NCI-H446 treated with DMSO at 0.1 percent for 48 hours (cell line): Measurements from ENCODE around the gene ATG14.
"Not testable (repeated sequence)": the region's sequence is repeated elsewhere in the genome, so short reads cannot be mapped to it uniquely, and the experiment has no call there.

ENCODE experiments used
- DNase-seq: peaks from one replicate; lab custom pipeline; 2025; lab: John Stamatoyannopoulos, UW

The ATG14 gene

DNA sequence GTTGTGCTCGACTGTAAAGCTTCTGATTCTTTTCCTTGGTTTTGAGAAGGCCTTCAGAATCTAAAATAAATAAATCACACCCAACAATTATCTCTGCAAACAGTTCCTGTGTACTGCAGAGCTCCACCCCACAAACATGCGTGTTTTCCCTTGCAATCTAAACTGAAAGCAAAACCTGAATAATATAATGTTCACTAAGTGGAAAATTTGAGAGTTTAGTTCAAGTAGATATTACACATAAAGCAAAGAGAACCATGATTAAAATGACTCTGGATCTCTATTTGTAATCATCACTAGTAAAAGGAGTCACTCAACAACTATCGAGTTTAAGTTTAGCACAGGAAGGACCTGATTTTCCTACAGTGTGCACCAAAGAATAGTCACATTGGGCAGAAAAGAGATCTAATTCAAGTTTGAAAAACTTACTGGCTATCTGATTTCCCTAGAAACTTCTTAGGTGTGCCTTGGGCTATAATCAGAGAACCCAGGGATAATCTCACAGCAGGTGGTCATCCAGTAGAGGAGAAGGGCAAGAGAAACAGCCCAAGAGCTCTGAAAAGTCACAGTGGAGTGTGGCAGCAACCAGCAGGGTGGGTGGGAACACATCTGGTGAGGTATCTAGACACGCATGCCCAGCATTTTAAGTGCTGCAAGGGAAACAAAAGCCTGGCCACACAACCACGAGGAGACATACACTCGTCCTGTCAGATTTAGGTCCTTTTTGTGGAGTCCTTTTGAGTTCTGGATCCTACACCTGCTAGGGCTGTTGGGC is 25.4 kb downstream of the ATG14 start:
- no peak for DNase-seq

DNA sequence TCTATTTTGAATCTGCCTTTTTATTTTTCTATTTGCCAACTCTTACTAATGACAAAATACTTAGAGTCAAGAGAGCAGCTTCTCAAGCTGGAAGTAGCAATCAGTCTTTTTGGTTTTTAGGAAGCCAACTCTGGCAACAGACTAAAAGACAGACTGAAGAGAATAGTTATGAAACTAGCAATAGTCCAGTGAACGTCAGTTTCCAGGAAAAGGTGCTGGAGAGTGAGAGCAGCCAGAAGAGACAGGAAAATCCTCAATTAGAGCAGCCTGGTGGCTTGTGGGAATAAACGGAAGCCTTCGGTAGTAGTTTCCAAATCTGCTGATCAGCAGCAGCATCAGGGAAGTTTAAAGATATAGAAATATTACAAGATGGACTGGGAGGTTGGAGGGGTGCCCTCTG is 27.1 kb downstream of the ATG14 start:
- no peak for DNase-seq

DNA sequence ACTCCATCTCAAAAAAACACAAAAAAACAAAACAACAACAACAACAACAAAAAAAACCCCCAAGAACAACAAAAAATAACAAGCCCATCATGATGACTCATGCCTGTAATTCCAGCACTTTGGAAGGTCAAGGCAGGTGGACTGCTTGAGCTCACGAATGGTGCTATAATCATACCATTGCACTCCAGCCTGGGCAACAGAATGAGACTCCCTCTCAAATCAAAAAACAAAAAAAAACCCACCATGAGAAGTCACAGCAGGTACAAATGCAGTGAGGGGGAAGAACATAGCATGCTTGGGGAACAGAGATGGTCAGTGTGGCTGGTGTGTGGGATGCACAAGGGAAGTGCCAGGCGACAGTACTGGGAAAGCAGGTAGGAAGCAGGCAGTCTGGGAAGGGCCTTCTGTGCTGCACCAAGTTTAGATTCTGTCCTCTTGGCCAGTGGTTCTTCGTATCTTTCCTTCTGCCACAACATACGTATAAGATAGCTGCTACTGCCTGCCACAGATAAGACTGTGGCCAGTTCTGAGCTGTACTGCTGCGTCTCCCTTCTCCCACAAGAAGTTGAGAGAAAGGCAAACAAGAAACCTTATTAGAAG is 28.0 kb downstream of the ATG14 start:
- DNase-seq = no peak

DNA sequence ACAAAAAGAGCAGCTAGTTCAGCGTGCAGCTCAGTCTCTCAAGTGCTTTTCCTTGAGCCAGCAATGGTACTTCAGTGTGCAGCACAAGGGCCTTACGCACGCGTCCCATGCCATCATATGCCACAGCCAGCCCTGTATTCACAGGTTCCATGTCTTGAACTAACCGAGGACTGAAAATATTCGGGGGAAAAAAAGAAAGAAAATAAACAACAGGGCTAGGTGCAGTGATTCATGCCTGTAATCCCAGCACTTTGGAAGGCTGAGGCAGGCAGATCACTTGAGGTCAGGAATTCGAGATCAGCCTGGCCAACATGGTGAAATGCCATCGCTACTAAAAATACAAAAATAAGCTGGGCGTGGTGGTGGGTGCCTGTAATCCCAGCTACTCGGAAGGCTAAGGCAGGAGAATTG is 28.6 kb downstream of the ATG14 start:
- not testable (repeated sequence) for DNase-seq

DNA sequence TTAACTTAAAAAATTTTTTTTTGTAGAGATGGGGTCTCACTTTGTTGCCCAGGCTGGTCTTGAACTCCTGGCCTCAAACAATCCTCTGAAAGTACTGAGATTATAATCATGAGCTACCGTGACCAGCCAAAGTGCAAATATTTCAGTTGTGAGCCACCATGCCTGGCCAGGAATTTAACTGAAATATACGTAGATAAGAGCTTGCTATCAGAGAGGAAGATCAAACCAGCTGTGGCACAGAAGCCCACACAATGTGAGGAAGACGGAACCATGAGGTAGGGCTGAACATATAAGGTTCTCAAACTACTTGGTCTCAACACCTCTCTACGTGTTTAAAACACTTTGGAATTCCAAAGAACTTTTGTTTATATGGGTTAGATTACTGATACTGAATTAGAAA is 29.1 kb downstream of the ATG14 start:
- DNase-seq = no peak

DNA sequence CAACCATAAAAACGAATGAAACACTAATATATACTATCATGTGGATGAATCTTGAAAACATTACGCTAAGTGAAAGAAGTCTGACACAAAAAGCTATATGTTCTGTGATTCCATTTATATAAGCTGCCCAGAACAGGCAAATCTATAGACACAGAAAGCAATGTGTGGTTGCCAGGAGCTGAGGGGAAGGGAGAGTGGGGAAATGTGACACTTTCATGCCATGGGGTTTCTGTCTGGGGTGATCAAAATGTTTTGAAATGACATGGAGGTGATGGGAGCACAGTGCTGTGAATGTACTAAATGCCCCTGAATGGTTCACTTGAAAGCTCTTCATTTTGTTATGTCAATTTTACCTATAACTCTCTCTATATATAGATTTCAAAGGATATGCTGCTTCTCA is 30.1 kb downstream of the ATG14 start:
- DNase-seq = no peak

DNA sequence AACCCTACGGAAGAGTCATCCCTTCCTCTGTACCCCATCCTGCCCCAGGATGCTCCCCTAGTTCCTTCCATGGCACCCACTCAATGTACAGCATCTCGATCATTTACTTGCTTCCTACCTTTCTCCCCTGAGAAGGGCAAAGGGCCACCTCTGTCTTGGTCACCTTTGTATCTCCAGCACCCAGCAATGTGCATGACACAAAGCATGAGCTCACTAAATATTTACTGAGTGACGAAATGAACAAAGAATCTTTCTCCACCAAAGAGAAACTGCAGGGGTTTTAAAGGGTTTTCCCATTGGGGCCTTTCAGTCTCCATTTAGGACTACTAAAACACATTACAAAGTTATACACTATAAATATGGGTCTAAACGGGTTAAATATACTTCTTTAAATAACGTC is 30.6 kb downstream of the ATG14 start:
- no peak for DNase-seq

DNA sequence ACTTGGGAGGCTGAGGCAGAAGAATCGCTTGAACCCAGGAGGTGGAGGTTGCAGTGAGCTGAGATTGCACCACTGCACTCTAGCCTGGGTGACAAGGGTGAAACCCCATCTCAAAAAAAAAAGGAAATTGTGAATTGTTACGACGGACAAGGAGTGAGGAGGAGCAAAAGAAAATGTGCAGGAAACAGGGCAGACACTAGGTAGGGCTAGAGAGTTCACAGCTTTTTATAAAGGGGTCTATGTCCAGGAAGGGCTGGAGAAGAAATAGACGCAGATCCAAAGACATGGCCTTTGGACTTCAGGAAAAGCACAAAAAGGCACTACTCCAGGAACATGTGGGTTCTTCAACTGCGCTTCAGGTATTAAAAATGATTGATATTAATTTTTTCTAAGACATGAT is 34.4 kb downstream of the ATG14 start:
- DNase-seq = no peak

DNA sequence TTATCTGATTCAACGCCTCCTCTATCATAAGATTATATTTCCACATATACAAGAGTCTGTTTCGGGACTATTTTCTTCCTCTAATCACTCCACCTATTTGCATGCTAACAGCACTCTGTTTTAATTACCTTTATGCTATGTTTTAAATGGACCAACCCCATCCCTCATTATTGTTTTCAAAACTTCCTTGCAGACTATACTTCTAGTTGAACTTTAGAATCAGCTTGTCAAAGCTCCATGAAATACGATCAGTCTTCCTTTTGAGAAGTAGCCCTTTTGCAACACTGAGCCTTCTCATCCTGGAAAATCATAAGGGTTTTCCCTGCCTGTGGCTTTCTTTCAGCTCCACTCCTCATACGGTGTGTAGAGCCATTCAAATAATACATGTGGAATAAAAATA is 36.9 kb downstream of the ATG14 start:
- no peak for DNase-seq

DNA sequence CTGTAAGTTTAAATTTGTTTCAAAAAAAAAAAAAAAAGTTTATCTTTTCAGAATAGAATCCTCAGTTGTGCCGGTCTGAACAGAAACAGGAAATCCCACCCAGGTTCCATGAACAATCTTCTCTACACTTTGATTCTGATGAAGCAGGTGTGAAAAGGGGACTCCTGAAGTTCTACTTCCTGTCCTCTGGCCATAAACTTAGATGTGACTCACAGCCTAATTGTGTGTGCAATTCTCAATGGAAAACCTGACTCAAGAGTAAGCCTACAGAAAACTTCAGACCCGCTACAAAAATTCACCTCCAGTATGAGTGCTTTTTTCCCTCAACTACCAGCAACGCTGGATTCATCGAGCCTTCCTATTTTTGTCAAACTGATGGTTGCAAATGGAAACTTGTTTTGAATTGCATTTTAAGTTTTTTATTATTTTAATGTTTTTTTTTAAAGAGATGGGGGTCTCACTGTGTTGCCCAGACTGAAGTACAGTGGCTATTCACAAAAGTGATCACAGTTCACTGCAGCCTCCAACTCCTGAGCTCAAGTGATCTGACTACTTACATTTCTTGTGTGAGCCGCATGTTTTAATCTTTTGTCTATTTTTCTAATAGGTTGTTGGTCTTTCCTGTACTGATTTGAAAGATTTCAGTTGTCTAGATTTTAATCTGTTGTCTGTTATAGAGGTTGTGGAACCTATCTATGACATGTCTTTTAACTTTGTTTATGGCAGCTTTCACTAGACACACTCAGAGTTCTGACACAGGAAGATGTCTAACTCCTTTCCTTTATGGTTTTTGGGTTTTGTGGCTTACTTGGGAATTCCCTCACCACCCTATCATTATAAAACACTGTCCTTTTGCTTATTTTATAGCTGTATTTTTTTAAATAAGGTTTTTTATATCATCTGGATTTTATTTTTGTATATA is 37.6 kb downstream of the ATG14 start:
- DNase-seq = no peak

DNA sequence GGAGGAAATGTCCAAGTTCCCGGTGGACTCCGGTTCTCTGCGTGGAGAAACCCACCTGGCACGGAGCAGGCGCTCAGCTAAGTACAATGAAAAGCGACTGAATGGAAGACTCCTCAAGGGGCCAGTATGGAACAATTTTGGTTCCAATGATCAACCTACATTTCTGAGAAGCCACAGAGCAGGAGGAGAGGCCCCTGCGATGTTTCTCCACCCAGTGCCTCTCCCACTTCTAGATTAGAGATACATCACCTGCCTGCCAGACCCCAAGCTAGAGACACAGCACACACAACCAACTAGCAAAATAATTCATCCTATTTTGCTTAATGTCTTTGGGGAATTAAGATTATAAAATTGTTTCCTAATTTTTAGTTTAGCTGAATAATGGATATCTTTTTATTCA is 38.8 kb downstream of the ATG14 start:
- no peak for DNase-seq

DNA sequence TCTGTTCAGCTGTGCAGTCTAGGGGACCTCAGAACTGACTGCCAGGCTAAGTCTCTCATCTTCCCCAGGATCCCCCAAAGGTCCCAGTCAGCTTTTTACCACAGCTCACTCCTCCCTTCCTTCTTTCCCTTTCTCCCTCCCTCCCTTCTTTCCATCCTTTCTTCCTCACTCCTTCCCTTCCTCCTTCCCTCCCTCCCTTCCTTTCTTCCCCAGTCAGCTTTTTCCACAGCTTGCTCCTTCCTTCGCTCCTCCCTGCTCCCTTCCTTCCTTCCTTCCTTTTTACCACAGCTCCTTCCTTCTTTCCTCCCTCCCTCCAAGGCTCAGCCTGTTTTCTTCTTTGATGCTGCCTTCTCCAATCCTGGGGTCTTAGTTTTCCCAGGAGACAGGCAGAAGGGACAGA is 39.2 kb downstream of the ATG14 start:
- DNase-seq = no peak

DNA sequence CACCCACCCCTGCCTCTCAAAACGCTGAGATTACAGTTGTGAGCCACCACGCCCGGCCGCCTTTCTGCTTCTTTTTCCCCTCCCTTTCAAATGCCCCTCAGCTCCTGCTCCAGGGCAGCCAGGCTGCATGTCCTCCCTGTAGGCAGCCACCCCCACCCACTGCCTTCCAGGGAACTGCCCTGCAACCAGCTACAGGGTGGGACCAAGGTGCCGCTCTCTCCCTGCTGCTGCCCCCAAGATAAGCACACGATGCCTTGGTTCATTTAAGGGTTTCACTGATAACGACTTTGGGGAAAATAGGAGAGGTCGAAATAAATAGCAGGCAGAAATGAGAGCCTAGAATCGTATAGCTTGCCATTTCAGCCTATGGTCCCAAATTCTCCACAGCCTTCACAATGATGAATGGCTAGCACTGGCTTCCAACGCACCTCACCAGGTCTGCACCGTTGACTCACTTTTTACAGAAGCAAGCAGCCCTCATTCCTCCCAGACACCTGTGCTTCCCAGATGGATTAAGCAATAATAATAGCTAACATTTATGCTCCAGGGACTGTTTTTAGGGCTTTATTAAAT is 40.7 kb downstream of the ATG14 start:
- no peak for DNase-seq

DNA sequence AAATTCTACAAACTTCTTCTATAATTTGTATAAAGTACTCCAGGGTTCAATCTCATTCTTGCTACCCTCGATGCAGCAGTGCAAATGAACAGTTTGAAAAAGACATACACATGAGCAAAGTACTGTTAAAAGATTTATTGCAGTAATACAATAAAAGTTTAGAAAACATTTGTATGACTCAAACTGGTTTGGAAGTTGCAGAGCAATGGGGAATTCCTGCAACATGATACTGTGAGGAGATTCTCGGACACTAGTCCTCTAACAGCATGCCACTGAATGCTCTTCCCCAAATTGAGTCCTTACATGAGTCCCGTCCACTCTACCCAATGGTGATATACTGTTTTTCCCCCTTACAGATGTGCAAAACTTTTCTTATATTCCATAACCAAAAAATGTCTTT is 45.4 kb downstream of the ATG14 start:
- DNase-seq = no peak

DNA sequence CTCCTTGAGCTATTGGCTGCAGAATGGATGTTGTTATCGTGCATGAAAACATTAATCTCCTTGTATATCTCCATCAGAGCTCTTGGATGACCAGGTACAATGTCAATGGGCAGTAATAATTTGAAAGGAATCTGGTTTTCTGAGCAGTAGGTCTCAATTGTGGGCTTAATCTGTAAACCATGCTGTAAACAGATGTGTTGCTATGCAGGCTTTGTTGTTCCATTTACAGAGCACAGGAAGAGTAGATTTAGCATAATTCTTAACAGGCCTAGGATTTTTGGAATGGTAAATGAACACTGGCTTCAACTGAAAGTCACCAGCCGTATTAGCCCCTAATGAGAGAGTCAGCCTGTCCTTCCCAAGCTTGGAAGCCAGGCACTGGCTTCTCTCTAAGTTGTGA is 50.4 kb downstream of the ATG14 start:
- DNase-seq = no peak

DNA sequence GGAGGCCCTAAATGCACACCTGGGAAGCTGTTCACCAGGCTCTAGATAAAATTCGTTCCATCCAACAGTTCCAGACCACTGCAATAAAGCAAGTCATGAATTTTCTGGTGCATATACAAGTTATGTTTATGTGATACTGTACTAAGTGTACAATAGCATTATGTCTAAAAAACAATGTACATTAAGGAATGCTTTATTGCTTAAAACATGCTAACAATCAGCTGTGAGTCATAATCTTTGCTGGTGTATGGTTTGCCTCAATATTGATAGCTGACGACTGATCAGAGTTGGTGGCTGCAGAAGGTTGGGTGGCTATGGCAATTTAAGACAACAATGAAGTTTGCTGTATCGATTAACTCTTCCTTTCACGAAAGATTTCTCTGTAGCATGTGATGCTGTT is 52.3 kb downstream of the ATG14 start:
- DNase-seq = no peak

DNA sequence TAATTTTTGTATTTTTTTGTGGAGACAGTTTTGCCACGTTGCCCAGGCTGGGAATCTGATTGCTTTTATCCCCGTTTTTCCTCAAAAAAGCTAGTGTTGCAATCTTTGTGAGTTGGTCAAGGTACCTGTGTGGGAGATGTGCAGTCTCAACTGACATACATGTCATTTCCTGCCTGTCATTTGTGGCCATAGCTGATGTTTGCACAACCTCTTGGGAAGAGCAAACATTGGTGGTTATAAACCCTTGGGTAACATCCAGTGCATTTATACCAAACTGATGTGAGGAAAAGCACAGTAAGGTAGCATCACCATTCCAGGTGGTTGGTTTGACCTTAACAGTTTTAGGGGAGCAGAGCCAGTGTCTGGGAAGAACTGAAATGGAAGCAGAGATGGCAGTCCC is 54.7 kb downstream of the ATG14 start:
- no peak for DNase-seq

DNA sequence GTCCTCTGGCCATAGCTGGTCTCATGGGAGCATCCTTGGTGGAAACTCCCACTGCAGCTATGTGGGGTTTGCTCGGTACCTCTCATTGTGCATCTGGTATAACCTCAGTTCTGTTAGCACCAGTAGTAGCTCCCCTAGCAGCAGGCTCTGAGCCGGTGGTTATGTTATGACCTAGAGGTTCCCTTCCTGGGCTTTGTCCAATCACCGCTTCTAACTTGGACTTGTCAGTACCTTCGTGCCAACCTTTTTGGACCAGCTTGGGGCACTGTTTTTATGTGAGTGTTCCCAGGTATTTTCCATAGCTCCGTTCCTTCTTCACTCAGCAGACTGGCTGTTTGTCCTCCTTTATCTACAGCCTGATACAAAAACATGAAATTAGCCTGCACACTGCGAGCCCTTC is 55.7 kb downstream of the ATG14 start:
- no peak for DNase-seq

DNA sequence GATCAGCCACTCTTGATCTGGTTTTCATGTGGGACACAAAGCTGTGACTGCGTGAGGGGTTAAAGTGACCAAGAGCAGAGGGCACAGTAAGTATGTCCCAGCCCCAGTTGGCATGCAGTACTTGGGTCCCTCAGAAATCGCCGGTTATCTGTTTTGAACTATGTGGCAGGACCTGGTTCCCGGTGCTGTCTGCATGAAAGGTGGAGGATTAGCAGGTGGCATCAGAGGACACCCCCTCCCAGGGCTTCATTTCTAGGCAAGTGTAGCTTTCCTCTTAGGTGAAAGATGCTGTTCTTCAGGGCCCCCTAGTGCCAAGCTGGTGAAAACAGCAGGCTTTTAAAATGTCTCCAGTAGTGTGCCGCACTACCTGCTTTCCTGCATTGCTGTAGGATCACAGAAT is 57.1 kb downstream of the ATG14 start:
- DNase-seq = peak; percentile 8

DNA sequence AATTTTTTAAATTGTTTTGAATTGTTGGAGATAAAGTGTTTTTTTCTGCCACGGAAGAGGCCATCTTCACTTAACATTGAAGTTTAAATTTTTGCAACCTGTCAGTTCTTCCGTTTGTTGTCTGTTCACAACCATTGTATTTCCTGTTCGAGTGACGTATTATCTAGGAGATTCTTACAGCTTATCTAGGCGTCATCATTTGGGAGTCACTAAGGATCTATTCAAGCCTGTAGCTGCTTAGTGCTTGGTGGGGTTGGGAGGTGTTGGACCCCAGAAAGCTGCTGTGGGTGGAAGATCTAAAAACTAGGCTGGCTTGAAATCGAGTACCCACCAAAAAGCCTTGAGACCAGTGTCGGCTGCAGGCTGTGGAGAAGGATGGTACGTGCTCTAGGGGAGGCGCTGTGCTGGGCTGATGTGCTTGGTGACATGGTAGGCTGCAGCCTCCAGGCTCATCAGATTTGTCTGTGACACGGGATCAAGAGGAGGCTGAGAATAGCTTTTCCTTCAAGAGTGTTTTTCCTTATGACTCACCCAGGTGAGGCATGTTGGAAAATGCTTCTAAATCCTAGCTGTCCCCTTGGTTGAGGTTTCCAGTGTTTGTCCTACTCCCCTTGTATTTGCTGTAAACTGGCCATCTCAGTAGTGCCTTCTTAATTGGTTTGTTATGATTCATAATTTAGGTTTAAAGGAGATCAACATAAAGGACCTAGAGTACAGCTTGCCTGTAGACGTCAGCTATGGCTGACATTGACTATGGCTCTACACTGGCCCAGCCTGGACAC is 57.8 kb downstream of the ATG14 start:
- DNase-seq = no peak

DNA sequence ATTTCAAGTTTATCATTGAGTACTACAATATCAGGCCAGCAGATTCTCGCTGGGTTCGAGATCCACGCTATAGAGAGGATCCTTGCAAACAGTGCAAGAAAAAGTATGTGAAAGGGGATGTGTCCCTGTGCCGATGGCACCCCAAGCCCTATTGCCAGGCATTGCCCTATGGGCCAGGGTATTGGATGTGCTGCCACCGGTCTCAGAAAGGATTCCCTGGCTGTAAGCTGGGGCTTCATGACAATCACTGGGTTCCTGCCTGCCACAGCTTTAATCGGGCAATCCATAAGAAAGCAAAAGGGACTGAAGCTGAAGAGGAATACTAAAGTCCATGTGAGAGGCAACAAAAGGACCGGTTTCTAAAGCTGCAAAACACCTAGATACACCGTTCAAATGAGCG is 59.4 kb downstream of the ATG14 start:
- no peak for DNase-seq

DNA sequence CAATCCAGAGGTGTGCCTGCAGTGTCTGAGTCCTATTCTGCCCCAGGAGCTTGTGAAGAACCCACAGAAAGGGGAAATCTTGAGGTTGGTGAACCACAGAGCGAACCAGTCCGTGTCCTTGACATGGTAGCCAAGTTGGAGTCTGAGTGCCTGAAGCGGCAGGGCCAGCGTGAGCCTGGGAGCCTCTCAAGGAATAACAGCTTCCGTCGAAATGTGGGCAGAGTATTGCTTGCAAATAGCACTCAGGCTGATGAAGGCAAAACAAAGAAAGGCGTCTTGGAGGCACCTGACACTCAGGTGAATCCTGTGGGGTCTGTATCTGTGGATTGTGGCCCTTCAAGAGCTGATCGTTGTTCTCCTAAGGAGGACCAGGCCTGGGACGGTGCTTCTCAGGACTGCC is 60.5 kb downstream of the ATG14 start:
- DNase-seq = no peak
